NK-92 treated with Interleukin-12 subunit alpha and Interleukin-12 subunit beta, amount 100 ng/mL, for 24 hours (cell line): Measurements from ENCODE around the gene SEC23IP.

ENCODE experiments used
- DNase-seq: peaks from one replicate; lab custom pipeline; 2025; lab: John Stamatoyannopoulos, UW

Gene SEC23IP

DNA sequence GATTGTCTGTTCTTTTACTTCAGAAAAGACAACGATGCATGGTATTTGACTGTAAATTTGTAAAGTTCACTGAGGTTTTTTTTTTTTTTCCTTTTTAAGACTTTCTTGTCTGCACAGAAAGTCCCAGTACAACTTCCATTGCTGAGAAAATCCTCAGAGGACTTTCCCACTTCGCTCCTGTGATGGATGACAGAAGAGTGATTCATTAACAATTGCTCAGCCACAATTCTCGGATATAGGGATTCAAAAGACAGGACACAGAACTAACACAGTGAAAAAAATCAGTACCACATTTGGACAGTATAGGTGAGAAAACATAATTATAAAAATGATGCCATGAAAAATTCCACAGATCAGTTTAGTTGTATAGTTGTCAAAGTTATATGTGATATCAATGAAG is 48.0 kb downstream of the SEC23IP start:
- no peak for DNase-seq

DNA sequence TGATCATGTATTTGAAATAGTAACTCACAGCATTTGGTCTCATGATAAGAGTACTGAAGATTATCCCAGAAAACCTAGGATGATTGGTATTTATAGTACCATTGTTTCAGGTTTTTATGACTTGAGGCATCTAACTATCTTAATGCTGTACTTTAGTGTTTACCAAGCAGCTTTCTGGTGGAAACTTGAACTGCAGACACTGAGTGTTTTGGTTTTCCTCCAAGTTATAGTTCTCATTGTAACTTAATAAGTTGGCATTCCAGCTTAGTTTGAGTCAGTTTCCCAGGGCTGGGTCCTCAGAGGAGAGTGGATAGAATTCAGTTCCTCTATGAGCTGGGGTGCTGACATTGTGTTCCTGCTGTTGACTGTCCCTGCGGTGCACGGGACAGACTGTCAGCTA is 50.4 kb downstream of the SEC23IP start:
- no peak for DNase-seq

DNA sequence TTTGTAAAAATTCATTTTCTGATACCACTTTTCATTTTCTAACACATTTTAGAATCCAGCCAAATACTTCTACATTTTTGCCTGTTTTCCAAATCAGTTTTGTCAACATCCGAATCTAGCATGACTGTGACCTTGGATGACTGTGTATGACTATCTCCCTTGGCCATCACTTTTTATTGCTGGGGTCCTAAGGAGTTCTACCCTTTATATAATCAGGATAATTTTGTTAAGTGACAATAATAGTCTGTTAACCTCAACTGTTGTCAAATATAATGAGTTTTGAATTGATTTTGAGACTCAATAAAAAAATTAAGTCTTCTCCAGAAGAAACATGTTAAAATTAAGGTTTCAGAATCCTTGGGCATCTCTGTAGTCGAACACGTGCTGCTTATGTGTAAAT is 53.3 kb downstream of the SEC23IP start:
- DNase-seq: no peak

DNA sequence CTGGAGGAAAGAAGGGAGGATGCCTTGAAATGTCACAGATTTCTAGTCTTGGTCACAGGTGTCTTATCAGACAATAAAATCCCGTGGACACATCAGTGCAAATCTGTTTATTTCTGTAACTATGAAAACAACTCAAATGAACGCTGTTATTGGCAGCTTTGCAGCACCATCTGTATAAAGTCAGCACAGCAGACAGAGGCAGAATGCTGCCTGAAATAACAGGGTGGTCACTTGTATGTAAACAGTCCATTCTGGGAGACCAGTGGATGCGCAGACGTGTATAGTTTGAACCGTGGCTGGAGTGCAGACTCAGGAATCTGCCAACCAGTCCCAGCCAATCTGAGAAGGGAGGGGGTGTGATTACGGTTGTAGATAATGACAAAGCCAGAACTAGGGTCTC is 54.8 kb downstream of the SEC23IP start:
- DNase-seq: no peak

DNA sequence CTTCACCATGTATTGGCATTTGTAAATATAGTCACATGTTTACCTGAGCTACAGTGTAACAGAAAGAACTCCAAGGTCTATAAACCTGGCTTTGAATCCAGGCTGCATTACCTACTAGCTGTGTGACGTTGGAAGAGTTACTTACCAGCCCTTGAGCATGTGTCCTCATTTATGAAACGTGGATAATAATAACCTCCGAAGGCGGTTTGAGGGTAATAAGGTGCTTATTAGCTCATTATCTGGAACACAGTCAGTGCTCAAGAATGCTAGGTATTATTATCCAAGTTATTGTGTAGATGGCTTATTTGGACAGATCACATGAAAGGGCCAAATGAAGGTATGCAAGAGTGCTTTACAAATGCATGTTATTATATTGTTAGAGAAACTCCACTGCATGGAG is 64.9 kb downstream of the SEC23IP start:
- DNase-seq: no peak

DNA sequence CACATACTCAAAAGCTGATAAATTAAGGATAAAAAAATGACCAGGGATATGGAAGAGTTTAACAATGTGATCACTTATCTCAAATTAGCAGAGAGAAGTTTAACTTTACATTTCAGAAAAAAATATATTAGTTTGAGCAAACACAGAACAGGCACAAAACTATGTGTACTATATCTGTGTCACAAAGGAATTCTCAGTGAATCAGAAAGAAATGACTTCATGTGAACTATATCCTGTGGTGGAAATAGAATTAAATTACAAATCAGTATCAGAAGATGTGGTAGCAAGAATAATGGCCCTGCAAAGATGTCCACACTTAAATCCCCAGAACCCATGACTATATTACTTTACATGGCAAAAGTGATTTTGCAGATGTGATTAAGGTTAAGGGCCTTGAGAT is 70.3 kb downstream of the SEC23IP start:
- DNase-seq: no peak

DNA sequence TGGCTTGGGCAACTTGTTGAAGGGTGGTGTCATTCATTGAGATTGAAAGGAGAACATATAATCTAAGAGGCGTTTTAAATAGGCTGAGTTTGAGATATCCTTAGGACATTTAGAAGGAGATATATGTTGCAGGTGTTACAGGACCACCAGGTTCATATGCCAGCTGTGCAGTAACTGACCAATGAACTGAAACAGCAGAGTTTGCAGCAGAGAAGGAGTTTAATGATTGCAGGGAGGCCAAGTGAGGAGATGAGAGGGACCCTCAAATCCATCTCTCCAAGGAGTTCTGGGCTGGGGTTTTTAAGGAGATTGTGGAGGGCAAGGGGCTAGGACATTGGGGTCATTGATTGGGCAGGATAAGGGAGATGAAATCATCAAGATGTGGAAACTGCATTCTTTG is 74.5 kb downstream of the SEC23IP start:
- DNase-seq: no peak

DNA sequence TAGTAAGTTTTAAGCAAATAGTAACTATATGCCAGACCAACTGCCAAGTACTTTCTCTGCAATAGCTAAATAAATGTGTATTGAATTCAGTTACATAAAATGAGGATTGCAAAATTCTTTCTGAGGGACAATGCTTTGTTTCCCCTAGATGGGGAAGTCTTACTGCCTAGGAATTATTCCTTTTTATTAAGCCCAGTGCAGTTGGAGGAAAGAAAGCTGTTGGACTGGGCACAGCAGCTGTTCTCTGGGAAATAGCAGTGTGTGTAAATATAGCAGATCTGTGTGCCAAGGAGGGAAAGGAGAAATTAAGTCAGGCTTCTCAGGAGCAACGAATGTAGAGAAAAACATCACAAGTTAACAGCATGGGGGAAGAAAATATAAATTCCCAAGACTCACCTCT is 77.1 kb downstream of the SEC23IP start:
- DNase-seq: no peak

DNA sequence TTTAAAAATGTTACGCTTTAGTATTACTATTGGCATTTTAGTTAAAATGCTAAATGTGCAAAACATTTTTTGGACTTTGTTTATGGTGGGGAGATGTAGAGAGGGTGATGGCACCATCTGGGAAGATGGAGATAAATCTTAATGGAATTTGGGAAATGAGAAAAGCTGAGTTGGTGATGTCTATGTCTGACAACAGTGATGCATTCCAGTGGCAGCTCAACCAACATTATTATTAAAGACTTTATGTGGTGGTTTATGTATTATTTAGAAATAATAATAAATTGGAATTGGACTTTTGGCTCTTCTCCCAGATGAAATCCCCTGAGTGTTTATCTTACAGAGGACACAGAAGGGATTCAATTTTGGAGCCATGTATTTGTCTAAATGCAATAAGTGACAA is 77.6 kb downstream of the SEC23IP start:
- no peak for DNase-seq

DNA sequence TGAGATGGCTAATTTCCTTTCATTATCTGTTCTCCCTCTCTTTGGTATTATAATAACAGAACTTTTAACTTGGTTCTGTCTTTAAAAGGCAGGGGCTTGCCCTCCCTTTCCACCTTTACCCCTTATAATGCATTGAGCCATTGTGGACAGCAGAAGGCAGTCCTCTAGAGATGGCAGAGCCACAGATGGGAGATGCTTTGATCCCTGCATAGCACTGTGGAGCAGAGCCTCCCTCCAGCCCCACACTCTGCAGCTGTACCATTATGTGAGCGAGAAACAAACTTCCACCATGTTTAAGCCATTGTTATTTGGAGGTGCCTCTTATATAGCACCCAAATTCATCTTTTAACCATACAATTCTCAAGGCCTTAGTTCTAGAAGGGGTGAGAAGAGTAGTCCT is 78.4 kb downstream of the SEC23IP start:
- DNase-seq: no peak

DNA sequence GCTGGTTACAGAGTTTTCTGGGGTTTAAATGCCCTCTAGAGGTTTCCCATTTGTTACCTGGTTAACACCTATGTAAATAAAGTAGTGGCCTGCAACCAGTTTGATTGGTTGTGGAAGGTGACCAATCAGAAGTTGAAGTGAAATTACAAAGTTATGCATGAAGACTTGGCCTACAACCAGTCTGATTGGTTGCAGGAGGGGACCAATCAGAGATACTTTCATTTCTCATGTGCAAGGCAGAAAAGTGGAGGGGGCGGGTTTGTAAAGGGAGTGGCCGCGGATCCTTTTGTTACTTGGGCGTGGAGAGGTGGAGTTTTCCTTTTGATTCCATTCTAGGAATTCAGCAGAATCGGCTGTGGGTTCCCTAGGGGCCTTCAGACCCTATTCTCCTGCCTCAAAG is 80.8 kb downstream of the SEC23IP start:
- no peak for DNase-seq

DNA sequence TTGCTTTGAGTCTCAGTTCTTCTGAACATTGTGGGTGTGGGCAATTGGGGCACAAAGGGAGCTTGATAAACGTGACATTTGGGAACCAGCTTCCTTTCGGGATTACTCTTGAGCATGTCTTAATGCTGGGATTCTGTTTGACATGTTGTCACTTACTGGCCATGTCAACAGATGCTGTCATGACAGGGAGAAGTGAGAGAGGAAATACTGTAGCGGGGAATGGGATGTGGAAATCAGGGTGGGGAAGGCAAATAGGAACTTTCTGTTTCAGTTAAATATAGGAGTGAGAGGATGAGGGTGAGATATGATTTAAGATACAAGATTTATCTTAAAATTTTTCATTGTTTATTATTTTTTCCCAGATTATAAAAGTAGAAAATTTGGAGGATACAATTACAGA is 83.9 kb downstream of the SEC23IP start:
- no peak for DNase-seq

DNA sequence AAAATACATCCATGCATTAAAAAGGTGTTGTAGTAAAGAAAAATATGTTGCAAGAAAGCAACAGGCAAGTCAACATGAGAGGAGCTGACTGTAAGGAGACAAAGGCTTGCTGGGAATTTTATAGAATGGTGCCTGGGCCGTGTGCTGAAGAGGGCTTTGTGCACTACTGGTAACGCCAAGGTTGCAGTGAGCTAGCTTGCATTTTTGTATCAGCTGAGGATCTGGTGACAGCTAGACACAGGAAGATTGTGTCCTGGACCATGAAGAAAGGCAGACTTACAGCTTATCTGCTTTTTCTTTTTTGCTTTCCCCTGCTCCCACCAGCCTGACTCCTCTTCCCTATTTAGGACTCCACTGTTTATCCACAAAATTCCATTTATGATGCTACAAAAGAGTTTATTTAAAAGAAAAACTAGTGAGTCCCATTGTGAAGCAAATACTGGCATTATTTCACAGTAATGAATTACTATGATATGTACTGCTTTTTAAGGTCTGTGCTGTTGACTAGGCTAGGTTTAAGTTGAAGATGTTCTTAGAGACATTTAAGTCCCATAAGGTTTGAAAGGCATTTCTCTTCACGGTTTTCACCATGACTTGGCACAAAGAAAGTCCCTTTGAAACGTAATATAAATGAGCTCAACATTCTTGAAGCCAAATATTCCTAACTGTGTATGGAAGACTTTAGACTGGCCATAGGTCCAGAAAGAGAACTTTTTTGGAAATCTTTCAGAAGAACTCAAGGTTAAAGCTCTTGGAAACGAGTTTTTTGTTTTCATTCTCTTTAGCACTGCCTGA is 88.6 kb downstream of the SEC23IP start:
- no peak for DNase-seq

DNA sequence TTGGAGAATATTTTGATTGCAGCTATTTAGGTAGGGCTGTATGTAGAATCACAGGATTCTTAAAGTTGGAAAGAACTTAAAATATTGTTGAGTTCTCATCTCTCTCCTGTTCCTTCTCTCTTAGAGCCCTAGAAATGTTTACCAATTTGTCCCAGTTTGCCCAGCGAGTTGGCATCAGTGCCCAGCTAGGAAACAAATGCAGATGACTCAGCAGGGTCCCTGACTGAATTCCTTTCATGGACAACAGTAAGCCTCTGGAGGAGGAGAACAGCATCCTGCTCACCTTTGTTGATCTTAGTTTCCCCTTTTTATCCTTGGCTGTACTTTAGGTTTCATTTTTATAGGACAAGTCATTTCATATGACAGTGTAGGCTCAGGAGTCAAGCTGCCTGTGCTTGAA is 89.3 kb downstream of the SEC23IP start:
- DNase-seq: no peak

DNA sequence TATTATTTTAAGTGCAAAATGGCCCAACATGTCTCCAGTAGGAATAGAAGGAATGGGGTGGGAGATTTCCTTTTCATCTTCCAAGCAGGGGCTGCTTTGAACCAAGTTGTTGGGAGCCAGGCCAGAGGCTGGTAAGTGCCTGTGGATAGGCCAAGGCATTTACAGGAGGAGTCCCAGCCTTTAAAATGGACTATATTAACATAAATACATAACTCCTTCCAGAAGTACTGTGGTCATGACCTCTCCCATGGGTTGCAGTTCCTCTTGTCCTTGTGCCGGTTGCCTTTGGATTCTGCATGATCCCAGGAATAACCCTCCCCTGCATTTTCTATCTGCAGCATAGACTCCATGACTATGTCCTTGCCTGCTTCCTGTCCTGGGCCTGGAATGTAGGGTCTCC is 95.8 kb downstream of the SEC23IP start:
- DNase-seq: no peak

DNA sequence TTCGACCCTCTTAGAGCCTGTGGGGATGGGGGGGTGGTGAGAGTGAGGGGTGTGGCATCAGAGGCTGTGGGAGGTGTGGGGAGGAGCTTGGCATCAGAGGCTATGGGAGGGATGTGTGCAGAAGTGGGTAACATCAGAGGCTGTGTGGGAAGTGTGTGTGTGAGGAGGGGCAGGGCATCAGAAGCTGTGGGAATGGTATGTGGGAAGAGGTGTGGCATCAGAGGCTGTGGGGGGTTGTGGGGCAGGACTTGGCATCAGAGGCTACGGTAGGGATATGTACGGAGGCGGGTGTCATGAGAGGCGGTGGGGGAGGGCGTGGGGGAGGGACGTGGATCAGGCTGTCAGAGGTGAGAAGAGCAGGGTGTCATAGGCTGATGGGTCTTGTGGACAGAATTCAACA is 97.4 kb downstream of the SEC23IP start:
- no peak for DNase-seq

DNA sequence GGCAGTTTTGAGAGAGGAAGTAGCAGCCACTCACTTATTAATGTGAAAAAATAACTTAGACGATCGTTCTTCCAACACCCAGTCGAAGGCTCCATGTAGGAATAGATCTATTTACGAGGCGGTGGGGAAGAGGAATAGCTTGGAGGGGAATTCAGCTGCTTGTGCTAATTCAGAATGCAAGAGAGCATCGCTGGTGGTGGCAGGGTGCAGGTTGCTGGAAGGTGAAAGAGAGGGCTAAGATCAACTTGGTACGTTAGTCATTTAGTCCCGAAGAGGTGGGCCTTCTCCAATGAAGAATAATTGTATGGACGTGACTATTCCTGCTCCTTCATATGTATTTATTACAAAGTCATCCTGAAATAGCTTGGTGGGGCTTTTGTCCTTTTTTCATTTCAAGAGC is 98.5 kb downstream of the SEC23IP start:
- no peak for DNase-seq

DNA sequence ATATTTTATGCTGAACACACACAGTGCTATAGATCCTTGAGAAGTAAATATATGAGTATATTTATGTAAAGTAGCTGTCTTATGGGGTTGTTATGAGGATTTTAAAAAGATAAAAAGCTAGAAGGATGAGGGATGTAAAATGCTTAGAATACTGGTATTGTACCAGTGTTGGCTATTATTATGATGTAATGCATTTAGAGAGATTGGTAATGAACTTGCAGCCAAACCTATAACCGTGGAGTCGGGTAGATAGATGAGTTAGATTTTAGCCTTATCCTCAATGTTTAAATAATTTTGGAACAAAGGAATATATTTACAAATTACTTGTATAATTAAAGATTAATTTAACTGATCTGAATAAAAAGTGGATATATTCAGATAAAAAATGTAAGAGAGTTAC is 99.3 kb downstream of the SEC23IP start:
- DNase-seq: no peak
